Tibial artery (tissue), 4 donors: ENCODE results near the gene SCAF4.

Experiments used
- DNase-seq, 2 donors: peaks; one replicate each; pipeline ENCODE4 v3.0.0-alpha.2; 2019
- H3K27ac ChIP-seq, 2 donors: fragments of 200-600 bp; sonication (generic) in 1 of 2; 1 replicate in 1 of 2; 2 replicates in 1 of 2; pipeline ENCODE4 v1.5.1; 2018 to 2019; ENCODE audit warnings: mild to moderate bottlenecking in 1 of 2
- H3K27me3 ChIP-seq, 2 donors: fragments of 200-600 bp; sonication (generic) in 1 of 2; one replicate each; pipeline versions ENCODE4 v1.5.1 to v1.6.0; 2016 to 2019
- H3K36me3 ChIP-seq, 3 donors: fragments of 200-600 bp; sonication (generic) in 2 of 3; one replicate each; pipeline ENCODE4 v1.5.1; 2016 to 2019; ENCODE audit warnings: mild to moderate bottlenecking in 2 of 3
- H3K4me1 ChIP-seq, 4 donors: fragments of 200-600 bp; sonication (generic) in 2 of 4; 1 replicate in 3 of 4; 2 replicates in 1 of 4; pipeline ENCODE4 v1.5.1; 2016 to 2019
- H3K4me3 ChIP-seq, 2 donors: fragments of 200-600 bp; sonication (generic) in 1 of 2; 1 replicate in 1 of 2; 2 replicates in 1 of 2; pipeline ENCODE4 v1.5.1; 2018 to 2019; ENCODE audit warnings: mild to moderate bottlenecking in 2 of 2
- H3K9me3 ChIP-seq, 3 donors: fragments of 200-600 bp; sonication (generic) in 1 of 3; one replicate each; pipeline ENCODE4 v1.5.1; 2016 to 2019
- intact Hi-C: fragments of 100-400 bp; cut with DNase I; formaldehyde crosslinking; loops from one replicate; pipeline ENCODE4 v1.15.0; 2023; ENCODE audit warnings: low total_unique reads
- TF ChIP-seq, protein P1 (sequence below), 2 experiments: fragments of 200-600 bp in 1 of 2; fragments of 450-650 bp in 1 of 2; IDR thresholded peaks; one replicate each; pipeline ENCODE4 v1.5.1; 2017 to 2019; ENCODE audit warnings: antibody characterized with exemption in 2 of 2, mild to moderate bottlenecking in 1 of 2, moderate library complexity in 1 of 2

SCAF4 gene, protein sequence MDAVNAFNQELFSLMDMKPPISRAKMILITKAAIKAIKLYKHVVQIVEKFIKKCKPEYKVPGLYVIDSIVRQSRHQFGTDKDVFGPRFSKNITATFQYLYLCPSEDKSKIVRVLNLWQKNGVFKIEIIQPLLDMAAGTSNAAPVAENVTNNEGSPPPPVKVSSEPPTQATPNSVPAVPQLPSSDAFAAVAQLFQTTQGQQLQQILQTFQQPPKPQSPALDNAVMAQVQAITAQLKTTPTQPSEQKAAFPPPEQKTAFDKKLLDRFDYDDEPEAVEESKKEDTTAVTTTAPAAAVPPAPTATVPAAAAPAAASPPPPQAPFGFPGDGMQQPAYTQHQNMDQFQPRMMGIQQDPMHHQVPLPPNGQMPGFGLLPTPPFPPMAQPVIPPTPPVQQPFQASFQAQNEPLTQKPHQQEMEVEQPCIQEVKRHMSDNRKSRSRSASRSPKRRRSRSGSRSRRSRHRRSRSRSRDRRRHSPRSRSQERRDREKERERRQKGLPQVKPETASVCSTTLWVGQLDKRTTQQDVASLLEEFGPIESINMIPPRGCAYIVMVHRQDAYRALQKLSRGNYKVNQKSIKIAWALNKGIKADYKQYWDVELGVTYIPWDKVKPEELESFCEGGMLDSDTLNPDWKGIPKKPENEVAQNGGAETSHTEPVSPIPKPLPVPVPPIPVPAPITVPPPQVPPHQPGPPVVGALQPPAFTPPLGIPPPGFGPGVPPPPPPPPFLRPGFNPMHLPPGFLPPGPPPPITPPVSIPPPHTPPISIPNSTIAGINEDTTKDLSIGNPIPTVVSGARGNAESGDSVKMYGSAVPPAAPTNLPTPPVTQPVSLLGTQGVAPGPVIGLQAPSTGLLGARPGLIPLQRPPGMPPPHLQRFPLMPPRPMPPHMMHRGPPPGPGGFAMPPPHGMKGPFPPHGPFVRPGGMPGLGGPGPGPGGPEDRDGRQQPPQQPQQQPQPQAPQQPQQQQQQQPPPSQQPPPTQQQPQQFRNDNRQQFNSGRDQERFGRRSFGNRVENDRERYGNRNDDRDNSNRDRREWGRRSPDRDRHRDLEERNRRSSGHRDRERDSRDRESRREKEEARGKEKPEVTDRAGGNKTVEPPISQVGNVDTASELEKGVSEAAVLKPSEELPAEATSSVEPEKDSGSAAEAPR

GRCh38 chr21:31731857-31732596, at the start of gene SCAF4:
Gene SCAF4, minus strand, starts transcription at chr21:31732118. Its CDS starts 426 bp downstream, at chr21:31731692.
- Histone ChIP-seq H3K36me3 (peaks cover 0 to 2% (median 0%) of the 10 kb centered on the region in 3 donors), H3K27me3 (no peaks in the 10 kb centered on the region), H3K4me1 (peaks cover 0 to 42% (median 32%) of the 10 kb centered on the region in 4 donors), H3K9me3 (no peaks in the 10 kb centered on the region), H3K27ac (peak within 1 kb of the TSS; percentile 97), H3K4me3 (peak within 1 kb of the TSS; percentile 83 to 94)
- peak; percentile 89 to 94 for DNase-seq
- intact Hi-C loops = loop anchor here (2.0 to 10.0 kb wide), 3 partner anchors 73 to 661 kb away; partner anchors contain the start of genes MIS18A, SOD1 and URB1
- TF ChIP-seq, protein P1, sequence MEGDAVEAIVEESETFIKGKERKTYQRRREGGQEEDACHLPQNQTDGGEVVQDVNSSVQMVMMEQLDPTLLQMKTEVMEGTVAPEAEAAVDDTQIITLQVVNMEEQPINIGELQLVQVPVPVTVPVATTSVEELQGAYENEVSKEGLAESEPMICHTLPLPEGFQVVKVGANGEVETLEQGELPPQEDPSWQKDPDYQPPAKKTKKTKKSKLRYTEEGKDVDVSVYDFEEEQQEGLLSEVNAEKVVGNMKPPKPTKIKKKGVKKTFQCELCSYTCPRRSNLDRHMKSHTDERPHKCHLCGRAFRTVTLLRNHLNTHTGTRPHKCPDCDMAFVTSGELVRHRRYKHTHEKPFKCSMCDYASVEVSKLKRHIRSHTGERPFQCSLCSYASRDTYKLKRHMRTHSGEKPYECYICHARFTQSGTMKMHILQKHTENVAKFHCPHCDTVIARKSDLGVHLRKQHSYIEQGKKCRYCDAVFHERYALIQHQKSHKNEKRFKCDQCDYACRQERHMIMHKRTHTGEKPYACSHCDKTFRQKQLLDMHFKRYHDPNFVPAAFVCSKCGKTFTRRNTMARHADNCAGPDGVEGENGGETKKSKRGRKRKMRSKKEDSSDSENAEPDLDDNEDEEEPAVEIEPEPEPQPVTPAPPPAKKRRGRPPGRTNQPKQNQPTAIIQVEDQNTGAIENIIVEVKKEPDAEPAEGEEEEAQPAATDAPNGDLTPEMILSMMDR (IDR thresholded peaks at IDR 0.05) = no peak

GRCh38 chr21:31780944-31781343, 49.0 kb upstream of the SCAF4 start:
- DNase-seq = no peak
- Histone ChIP-seq H3K9me3 (no peaks in the 10 kb centered on the region), H3K27ac (no peak overlapping the region), H3K27me3 (no peaks in the 10 kb centered on the region), H3K36me3 (no peaks in the 10 kb centered on the region), H3K4me3 (no peak overlapping the region), H3K4me1 (no peaks in the 10 kb centered on the region)
- TF ChIP-seq, protein P1 (IDR thresholded peaks at IDR 0.05) = no peak
- intact Hi-C loops = no loop called here

DNA sequence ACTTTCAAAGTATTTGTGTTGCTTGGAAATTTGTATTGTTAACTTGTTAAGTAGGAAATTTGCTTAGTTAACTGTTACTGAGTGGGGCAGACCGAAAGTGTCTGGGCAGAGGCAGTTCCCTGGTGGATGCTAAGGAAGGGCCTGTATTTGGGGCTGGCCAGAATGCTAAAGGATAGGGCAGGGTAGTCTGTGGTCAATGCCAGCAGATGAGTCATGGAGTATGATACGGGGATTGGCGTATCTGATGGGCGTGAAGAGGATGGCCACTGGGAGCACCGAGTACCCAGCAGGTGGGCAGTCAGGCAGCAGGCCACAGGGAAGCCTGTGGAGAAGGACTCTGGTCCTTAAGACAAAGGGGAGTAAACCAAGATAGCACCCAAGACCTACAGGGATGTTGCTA, 46.6 kb upstream of the SCAF4 start:
- intact Hi-C loops = no loop called here
- no peaks in the 10 kb centered on the region for H3K4me1 ChIP-seq
- no peak for DNase-seq
- no peak overlapping the region for H3K4me3 ChIP-seq
- H3K27ac ChIP-seq = no peak overlapping the region
- no peaks in the 10 kb centered on the region for H3K27me3 ChIP-seq
- TF ChIP-seq, protein P1 (IDR thresholded peaks at IDR 0.05) = no peak
- no peaks in the 10 kb centered on the region for H3K36me3 ChIP-seq
- no peaks in the 10 kb centered on the region for H3K9me3 ChIP-seq

GRCh38 chr21:31777857-31778256, 45.9 kb upstream of the SCAF4 start:
- TF ChIP-seq, protein P1 (IDR thresholded peaks at IDR 0.05) = no peak
- Histone ChIP-seq H3K9me3 (no peaks in the 10 kb centered on the region), H3K4me3 (no peak overlapping the region), H3K36me3 (no peaks in the 10 kb centered on the region), H3K27me3 (no peaks in the 10 kb centered on the region), H3K27ac (no peak overlapping the region), H3K4me1 (no peaks in the 10 kb centered on the region)
- no peak for DNase-seq
- intact Hi-C loops = no loop called here

GRCh38 chr21:31774031-31774430, 42.1 kb upstream of the SCAF4 start:
- Histone ChIP-seq H3K4me3 (no peak overlapping the region), H3K9me3 (no peaks in the 10 kb centered on the region), H3K36me3 (no peaks in the 10 kb centered on the region), H3K4me1 (no peaks in the 10 kb centered on the region), H3K27ac (no peak overlapping the region), H3K27me3 (no peaks in the 10 kb centered on the region)
- TF ChIP-seq, protein P1 (IDR thresholded peaks at IDR 0.05) = no peak
- DNase-seq = no peak
- intact Hi-C loops = no loop called here
